Calu3 (cell line): ENCODE results near the gene TBC1D2. TPM values are rescaled to one million over a fixed set of nuclear protein-coding genes. Genes with fewer than 3 reads are reported as not detected.

ENCODE experiments used
- BruUV-seq: library from RNA; stranded (reverse); fragments of 400-500 nt; replicated peaks from 2 replicates; lab custom pipeline; 2021; lab: Mats Ljungman, UMichigan
- CTCF ChIA-PET: fragments of 300-600 bp; sonication (Branson Sonifier 250); formaldehyde crosslinking; loops from one replicate; lab custom pipeline; 2022; ENCODE audit warnings: antibody characterized with exemption; lab: Charles Lee
- DNase-seq: peaks from one replicate; pipeline ENCODE4 v3.0.0; 2022
- H3K27ac Mint-ChIP-seq: one replicate; pipeline ENCODE4 v1.8.0; 2022; ENCODE audit warnings: mixed read lengths; ENCODE audit not compliant: unreplicated experiment
- H3K27me3 Mint-ChIP-seq: one replicate; pipeline ENCODE4 v1.8.0; 2022; ENCODE audit warnings: mixed read lengths; ENCODE audit not compliant: unreplicated experiment
- H3K36me3 Mint-ChIP-seq: one replicate; pipeline ENCODE4 v1.8.0; 2022; ENCODE audit warnings: mild to moderate bottlenecking, moderate library complexity, mixed read lengths; ENCODE audit not compliant: insufficient read depth, unreplicated experiment
- H3K4me1 Mint-ChIP-seq: one replicate; pipeline ENCODE4 v1.8.0; 2022; ENCODE audit warnings: mild to moderate bottlenecking, low read depth, mixed read lengths; ENCODE audit not compliant: unreplicated experiment
- H3K4me3 Mint-ChIP-seq: one replicate; pipeline ENCODE4 v1.8.0; 2022; ENCODE audit warnings: mild to moderate bottlenecking, low read depth, moderate library complexity, mixed read lengths; ENCODE audit not compliant: unreplicated experiment
- H3K9me3 Mint-ChIP-seq: one replicate; pipeline ENCODE4 v1.8.0; 2022; ENCODE audit warnings: low read depth, mixed read lengths; ENCODE audit not compliant: unreplicated experiment
- CTCF ChIP-seq: fragments of 200-600 bp; IDR thresholded peaks from one replicate; pipeline ENCODE4 v1.8.0; 2022; ENCODE audit warnings: antibody characterized with exemption; ENCODE audit not compliant: unreplicated experiment
- intact Hi-C: fragments of 100-400 bp; cut with micrococcal nuclease; formaldehyde crosslinking; loops from one replicate; pipeline ENCODE4 v1.10.0; 2022; ENCODE audit not compliant: unreplicated experiment
- total RNA-seq: library from RNA; stranded (reverse); gene quantifications from 2 replicates; pipeline ENCODE4 v1.2.3, GENCODE V29; 2022

Gene TBC1D2
- total RNA-seq, 1 experiment from 2014 or later: 8.3 TPM

GRCh38 chr9:98236901-98237487, 18.5 kb downstream of the TBC1D2 start:
- BruUV-seq: no TSS peak
- H3K4me1 Mint-ChIP-seq: no peaks in the 10 kb centered on the region
- no peak for TF ChIP-seq CTCF
- H3K4me3 Mint-ChIP-seq: no peak overlapping the region
- no peaks in the 10 kb centered on the region for H3K27me3 Mint-ChIP-seq
- DNase-seq: no peak
- intact Hi-C loops: no loop called here
- H3K36me3 Mint-ChIP-seq: no peaks in the 10 kb centered on the region
- no peak overlapping the region for H3K27ac Mint-ChIP-seq
- CTCF ChIA-PET: no interaction called here
- H3K9me3 Mint-ChIP-seq: no peaks in the 10 kb centered on the region

GRCh38 chr9:98235126-98235525, 20.3 kb downstream of the TBC1D2 start:
- CTCF ChIA-PET: interaction anchor here (0.7 kb wide), 1 partner anchor 49 kb away, joined by 3 read pairs; no protein-coding TSS in a partner anchor
- BruUV-seq: no TSS peak
- no peaks in the 10 kb centered on the region for H3K4me1 Mint-ChIP-seq
- no peak overlapping the region for H3K4me3 Mint-ChIP-seq
- no peak for TF ChIP-seq CTCF
- no peak for DNase-seq
- H3K36me3 Mint-ChIP-seq: peaks cover 7% of the 10 kb centered on the region
- H3K27ac Mint-ChIP-seq: no peak overlapping the region
- intact Hi-C loops: no loop called here
- H3K9me3 Mint-ChIP-seq: no peaks in the 10 kb centered on the region
- no peaks in the 10 kb centered on the region for H3K27me3 Mint-ChIP-seq

- Mint-ChIP-seq H3K36me3 (peaks cover 7% of the 10 kb centered on the region), H3K27me3 (no peaks in the 10 kb centered on the region), H3K4me1 (no peaks in the 10 kb centered on the region), H3K27ac (no peak overlapping the region), H3K9me3 (no peaks in the 10 kb centered on the region), H3K4me3 (no peak overlapping the region)
- no peak for DNase-seq
- CTCF ChIA-PET: no interaction called here
- intact Hi-C loops: no loop called here
- TF ChIP-seq CTCF: no peak
- no TSS peak for BruUV-seq
Measured at GRCh38 chr9:98234245-98234825, 21.1 kb downstream of the TBC1D2 start.

DNA sequence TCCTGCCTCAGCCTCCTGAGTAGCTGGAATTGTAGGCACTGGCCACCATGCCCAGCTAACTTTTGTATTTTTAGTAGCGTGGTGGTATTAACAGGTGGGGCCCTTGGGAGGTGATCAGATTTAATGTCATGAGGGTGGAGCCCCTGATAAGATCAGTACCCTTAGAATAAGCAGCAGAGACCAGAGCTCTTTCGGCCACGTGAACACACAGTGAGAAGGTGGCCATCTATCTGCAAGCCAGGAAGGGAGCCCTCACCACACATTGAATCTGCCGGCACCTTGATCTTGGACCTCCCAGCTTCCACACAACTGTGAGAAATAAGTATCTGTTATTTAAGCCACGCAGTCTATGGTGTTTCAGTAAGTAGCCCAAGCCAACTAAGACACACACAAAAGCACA, 22.5 kb downstream of the TBC1D2 start:
- no peak overlapping the region for H3K27ac Mint-ChIP-seq
- no peak overlapping the region for H3K4me3 Mint-ChIP-seq
- peaks cover 7% of the 10 kb centered on the region for H3K36me3 Mint-ChIP-seq
- DNase-seq: no peak
- CTCF ChIA-PET: interaction anchor here (0.6 kb wide), 1 partner anchor 473 kb away, joined by 6 read pairs; no protein-coding TSS in a partner anchor
- no peak for TF ChIP-seq CTCF
- H3K9me3 Mint-ChIP-seq: no peaks in the 10 kb centered on the region
- intact Hi-C loops: no loop called here
- no peaks in the 10 kb centered on the region for H3K4me1 Mint-ChIP-seq
- H3K27me3 Mint-ChIP-seq: no peaks in the 10 kb centered on the region
- BruUV-seq: no TSS peak
